Mesenchymal stem cell (in vitro differentiated cells and primary cell): ENCODE results near the gene RBM15. TPM values are rescaled to one million over a fixed set of nuclear protein-coding genes. Genes with fewer than 3 reads are reported as not detected.
A peak's percentile ranks its signal among the peaks of the same experiment; 100 is the strongest.

Experiments used
- DNase-seq: peaks from one replicate; pipeline ENCODE4 v3.0.0-alpha.2; 2013
- H2AFZ ChIP-seq: one replicate; pipeline ENCODE4 v1.6.1; 2013; ENCODE audit warnings: low read depth, mild to moderate bottlenecking, control low read depth, inconsistent platforms, low read length, moderate library complexity
- H2AK5ac ChIP-seq: 2 replicates; pipeline ENCODE4 v1.6.1; 2013; ENCODE audit warnings: low read length, moderate library complexity, mild to moderate bottlenecking, inconsistent platforms; ENCODE audit not compliant: severe bottlenecking
- H2BK120ac ChIP-seq: one replicate; pipeline ENCODE4 v1.6.1; 2013; ENCODE audit warnings: low read depth, mild to moderate bottlenecking, inconsistent platforms, low read length, moderate library complexity
- H2BK12ac ChIP-seq, 2 experiments: one replicate each; pipeline ENCODE4 v1.6.1; 2013; ENCODE audit warnings: inconsistent platforms in 2 of 2, low read length in 2 of 2, mild to moderate bottlenecking in 2 of 2, moderate library complexity in 2 of 2, control low read depth in 1 of 2
- H2BK15ac ChIP-seq: one replicate; pipeline ENCODE4 v1.6.1; 2013; ENCODE audit warnings: mild to moderate bottlenecking, low read depth, inconsistent platforms; ENCODE audit not compliant: poor library complexity, severe bottlenecking
- H2BK5ac ChIP-seq: 2 replicates; pipeline ENCODE4 v1.6.1; 2013; ENCODE audit warnings: low read depth, mild to moderate bottlenecking, low read length, control low read depth, inconsistent platforms; ENCODE audit not compliant: poor library complexity, severe bottlenecking
- H3K14ac ChIP-seq, 2 experiments: one replicate each; pipeline ENCODE4 v1.6.1; 2013; ENCODE audit warnings: inconsistent platforms in 2 of 2, low read length in 2 of 2, control low read depth in 1 of 2, mild to moderate bottlenecking in 1 of 2, moderate library complexity in 1 of 2
- H3K18ac ChIP-seq, 2 experiments: one replicate each; pipeline ENCODE4 v1.6.1; 2013; ENCODE audit warnings: inconsistent platforms in 2 of 2, low read length in 2 of 2, control low read depth in 1 of 2, low read depth in 1 of 2, mild to moderate bottlenecking in 1 of 2
- H3K23ac ChIP-seq, 2 experiments: one replicate each; pipeline ENCODE4 v1.6.1; 2013; ENCODE audit warnings: inconsistent platforms in 2 of 2, low read length in 2 of 2, mild to moderate bottlenecking in 2 of 2, moderate library complexity in 2 of 2, control low read depth in 1 of 2
- H3K27ac ChIP-seq: 2 replicates; pipeline ENCODE4 v1.5.1; 2013; ENCODE audit warnings: mild to moderate bottlenecking, moderate library complexity, low read length, control low read depth, inconsistent platforms; ENCODE audit not compliant: poor library complexity, severe bottlenecking
- H3K27me3 ChIP-seq, 2 experiments: 2 replicates each; pipeline versions ENCODE4 v1.6.1 to v1.7.0; 2013; ENCODE audit warnings: low read length in 2 of 2, mild to moderate bottlenecking in 2 of 2, moderate library complexity in 2 of 2, control low read depth in 1 of 2, inconsistent platforms in 1 of 2; ENCODE audit not compliant: control insufficient read depth in 1 of 2, insufficient read depth in 1 of 2
- H3K36me3 ChIP-seq, 2 experiments: 2 replicates each; pipeline versions ENCODE4 v1.6.1 to v1.7.0; 2013; ENCODE audit warnings: low read length in 2 of 2, control low read depth in 1 of 2, inconsistent platforms in 1 of 2, low read depth in 1 of 2, mild to moderate bottlenecking in 1 of 2; ENCODE audit not compliant: insufficient read depth in 2 of 2, control insufficient read depth in 1 of 2
- H3K4ac ChIP-seq, 2 experiments: one replicate each; pipeline ENCODE4 v1.6.1; 2013; ENCODE audit warnings: inconsistent platforms in 2 of 2, low read length in 2 of 2, mild to moderate bottlenecking in 2 of 2, moderate library complexity in 2 of 2, control low read depth in 1 of 2, low read depth in 1 of 2
- H3K4me1 ChIP-seq: 2 replicates; pipeline ENCODE4 v1.6.1; 2013; ENCODE audit warnings: low read depth, low read length, control low read depth; ENCODE audit not compliant: control insufficient read depth, insufficient read depth
- H3K4me2 ChIP-seq: 2 replicates; pipeline ENCODE4 v1.6.1; 2013; ENCODE audit warnings: low read length, mild to moderate bottlenecking, inconsistent platforms; ENCODE audit not compliant: poor library complexity, severe bottlenecking
- H3K4me3 ChIP-seq, 2 experiments: 2 replicates each; pipeline versions ENCODE4 v1.5.1 to v1.7.0; 2013; ENCODE audit warnings: low read length in 2 of 2, mild to moderate bottlenecking in 2 of 2, control low read depth in 1 of 2, low read depth in 1 of 2; ENCODE audit not compliant: insufficient read depth in 1 of 2
- H3K79me1 ChIP-seq: replicated peaks from 2 replicates; pipeline ENCODE4 v1.6.1; 2013; ENCODE audit warnings: mild to moderate bottlenecking, control low read depth, low read length, inconsistent platforms; ENCODE audit not compliant: poor library complexity, severe bottlenecking
- H3K9ac ChIP-seq: 2 replicates; pipeline ENCODE4 v1.7.0; 2013; ENCODE audit warnings: mild to moderate bottlenecking, low read length, moderate library complexity
- H3K9me3 ChIP-seq: 2 replicates; pipeline ENCODE4 v1.7.0; 2013; ENCODE audit warnings: mild to moderate bottlenecking, low read length; ENCODE audit not compliant: control insufficient read depth
- H4K8ac ChIP-seq: one replicate; pipeline ENCODE4 v1.6.1; 2013; ENCODE audit warnings: inconsistent platforms, mild to moderate bottlenecking, low read length, moderate library complexity
- H4K91ac ChIP-seq: one replicate; pipeline ENCODE4 v1.6.1; 2013; ENCODE audit warnings: mild to moderate bottlenecking, low read length, inconsistent platforms
- WGBS: methylation state at CpG from one replicate; pipeline ENCODE4 v1.1.7; 2013; ENCODE audit warnings: mixed read lengths; 5-methylcytosine and 5-hydroxymethylcytosine counted together
- polyA plus RNA-seq, 2 experiments: library from polyadenylated mRNA; stranded (reverse); fragments of 200-250 nt; gene quantifications; one replicate each; pipeline ENCODE4 v1.2.3, GENCODE V29; 2013

RBM15 gene, protein sequence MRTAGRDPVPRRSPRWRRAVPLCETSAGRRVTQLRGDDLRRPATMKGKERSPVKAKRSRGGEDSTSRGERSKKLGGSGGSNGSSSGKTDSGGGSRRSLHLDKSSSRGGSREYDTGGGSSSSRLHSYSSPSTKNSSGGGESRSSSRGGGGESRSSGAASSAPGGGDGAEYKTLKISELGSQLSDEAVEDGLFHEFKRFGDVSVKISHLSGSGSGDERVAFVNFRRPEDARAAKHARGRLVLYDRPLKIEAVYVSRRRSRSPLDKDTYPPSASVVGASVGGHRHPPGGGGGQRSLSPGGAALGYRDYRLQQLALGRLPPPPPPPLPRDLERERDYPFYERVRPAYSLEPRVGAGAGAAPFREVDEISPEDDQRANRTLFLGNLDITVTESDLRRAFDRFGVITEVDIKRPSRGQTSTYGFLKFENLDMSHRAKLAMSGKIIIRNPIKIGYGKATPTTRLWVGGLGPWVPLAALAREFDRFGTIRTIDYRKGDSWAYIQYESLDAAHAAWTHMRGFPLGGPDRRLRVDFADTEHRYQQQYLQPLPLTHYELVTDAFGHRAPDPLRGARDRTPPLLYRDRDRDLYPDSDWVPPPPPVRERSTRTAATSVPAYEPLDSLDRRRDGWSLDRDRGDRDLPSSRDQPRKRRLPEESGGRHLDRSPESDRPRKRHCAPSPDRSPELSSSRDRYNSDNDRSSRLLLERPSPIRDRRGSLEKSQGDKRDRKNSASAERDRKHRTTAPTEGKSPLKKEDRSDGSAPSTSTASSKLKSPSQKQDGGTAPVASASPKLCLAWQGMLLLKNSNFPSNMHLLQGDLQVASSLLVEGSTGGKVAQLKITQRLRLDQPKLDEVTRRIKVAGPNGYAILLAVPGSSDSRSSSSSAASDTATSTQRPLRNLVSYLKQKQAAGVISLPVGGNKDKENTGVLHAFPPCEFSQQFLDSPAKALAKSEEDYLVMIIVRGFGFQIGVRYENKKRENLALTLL
- 5.2 TPM for polyA plus RNA-seq (2013, experiment 1 of 2)
- 4.8 TPM for polyA plus RNA-seq (2013, experiment 2 of 2)

DNA sequence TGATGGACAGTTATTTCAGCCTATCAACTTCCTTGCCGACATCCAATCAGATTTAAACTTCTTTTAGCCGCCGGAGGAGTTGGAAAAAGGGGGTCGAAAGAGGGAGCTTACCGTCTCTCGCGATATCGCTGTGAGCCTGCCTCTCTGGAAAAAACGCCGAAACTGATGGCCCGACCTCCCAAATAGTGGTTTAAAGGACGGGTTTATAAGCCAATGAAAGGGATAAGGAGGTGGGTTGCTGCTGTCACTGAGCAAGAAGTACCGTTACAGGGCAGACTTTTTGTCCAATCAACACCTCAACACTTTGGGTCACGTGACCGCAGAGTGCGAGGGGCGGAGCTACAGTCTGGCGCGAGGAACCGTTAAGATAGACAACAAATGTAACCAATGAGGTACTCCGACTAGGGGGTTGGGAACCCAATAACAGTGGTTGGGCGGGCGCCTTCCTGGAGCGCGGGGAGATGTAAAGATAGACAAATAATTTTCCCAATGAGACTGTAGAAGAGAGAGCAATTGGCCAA is at the start of gene RBM15:
TSS of gene RBM15 (plus strand) at position 492 of the 521 bp plus-strand sequence. CDS start at position 521, 29 bp downstream.
- H3K23ac ChIP-seq, result peak within 1 kb of the TSS in 1 of 2 experiments; percentile 46
- peak within 1 kb of the TSS; percentile 96 for H2BK15ac ChIP-seq
- H3K4me3 ChIP-seq, result peak within 1 kb of the TSS; percentile 82 to 93
- H2BK120ac ChIP-seq, result no peak within 1 kb of the TSS
- no peak within 1 kb of the TSS for H2AK5ac ChIP-seq
- under 1% methylated on average over 24 of the region's 25 CpGs for WGBS
- H3K14ac ChIP-seq, result peak within 1 kb of the TSS in 1 of 2 experiments; percentile 44
- peak within 1 kb of the TSS; percentile 100 for H4K8ac ChIP-seq
- H3K27me3 ChIP-seq, result no peaks in the 10 kb centered on the region
- H3K18ac ChIP-seq, result peak within 1 kb of the TSS; percentile 92 to 97
- no peaks in the 10 kb centered on the region for H3K9me3 ChIP-seq
- peak within 1 kb of the TSS in 1 of 2 experiments; percentile 17 for H2BK12ac ChIP-seq
- peak; percentile 100 for DNase-seq
- H3K79me1 ChIP-seq, result peaks cover 8% of the 10 kb centered on the region
- H4K91ac ChIP-seq, result peak within 1 kb of the TSS; percentile 91
- H3K36me3 ChIP-seq, result peaks cover 19 to 35% of the 10 kb centered on the region in 2 experiments
- H3K9ac ChIP-seq, result peak within 1 kb of the TSS; percentile 98
- peak within 1 kb of the TSS; percentile 94 to 97 for H3K4ac ChIP-seq
- H3K27ac ChIP-seq, result peak within 1 kb of the TSS; percentile 99
- peaks cover 21% of the 10 kb centered on the region for H3K4me1 ChIP-seq
- H2BK5ac ChIP-seq, result peak within 1 kb of the TSS; percentile 92
- H2AFZ ChIP-seq, result peak within 1 kb of the TSS; percentile 90
- peak within 1 kb of the TSS; percentile 99 for H3K4me2 ChIP-seq

DNA sequence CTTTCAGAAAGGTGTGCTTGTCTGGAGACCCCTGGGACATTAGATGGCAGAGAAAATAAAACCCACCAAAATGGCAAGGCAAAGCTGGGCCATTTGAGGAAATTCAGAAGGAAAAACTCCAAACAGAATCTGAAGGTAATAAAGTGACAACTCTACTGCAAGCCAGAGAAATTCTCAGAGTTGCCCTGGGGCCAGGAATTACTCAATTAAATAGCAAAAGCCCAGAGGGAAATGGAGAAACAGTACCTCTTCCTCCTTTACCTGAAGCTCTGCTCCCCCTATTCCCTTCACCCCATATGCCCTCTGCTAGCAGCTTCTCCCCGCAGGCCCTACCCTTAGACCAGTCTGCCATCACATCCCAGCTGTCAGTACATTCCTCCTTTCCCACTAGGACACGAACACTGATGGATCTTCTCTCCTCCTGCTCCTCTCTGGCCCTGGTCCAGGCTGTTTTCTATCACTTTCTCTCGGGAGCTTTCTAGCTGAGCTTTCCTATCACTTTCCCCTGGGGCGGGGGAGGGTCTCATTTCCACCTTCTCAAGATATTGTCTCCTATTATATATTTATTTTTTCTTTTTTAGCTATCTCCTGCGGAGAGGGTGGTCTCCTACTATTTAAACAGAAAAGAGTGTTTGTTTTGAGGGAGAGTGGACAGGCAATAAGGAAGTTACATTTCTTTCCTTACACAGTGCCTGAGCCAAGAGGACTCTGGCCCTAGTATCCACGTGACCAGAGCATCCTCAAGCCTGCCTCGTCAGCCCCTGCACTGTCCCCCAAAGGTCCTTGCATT is 47.7 kb upstream of the RBM15 start:
- H3K27me3 ChIP-seq, result peaks cover 0 to 15% of the 10 kb centered on the region in 2 experiments
- H3K18ac ChIP-seq, result no peak overlapping the region
- H3K14ac ChIP-seq, result no peak overlapping the region
- H3K4me2 ChIP-seq, result no peak overlapping the region
- H3K36me3 ChIP-seq, result no peaks in the 10 kb centered on the region
- DNase-seq, result no peak
- no peaks in the 10 kb centered on the region for H3K79me1 ChIP-seq
- no peak overlapping the region for H2BK12ac ChIP-seq
- WGBS, result 50% methylated on average over 5 of the region's 7 CpGs
- H3K4me3 ChIP-seq, result no peak overlapping the region
- H3K23ac ChIP-seq, result no peak overlapping the region
- no peak overlapping the region for H4K91ac ChIP-seq
- H2BK120ac ChIP-seq, result no peak overlapping the region
- H3K4me1 ChIP-seq, result no peaks in the 10 kb centered on the region
- no peak overlapping the region for H2BK5ac ChIP-seq
- H3K27ac ChIP-seq, result no peak overlapping the region
- no peak overlapping the region for H2BK15ac ChIP-seq
- H3K9ac ChIP-seq, result no peak overlapping the region
- no peak overlapping the region for H2AK5ac ChIP-seq
- H3K9me3 ChIP-seq, result no peaks in the 10 kb centered on the region
- H4K8ac ChIP-seq, result no peak overlapping the region
- H3K4ac ChIP-seq, result no peak overlapping the region
- no peak overlapping the region for H2AFZ ChIP-seq

DNA sequence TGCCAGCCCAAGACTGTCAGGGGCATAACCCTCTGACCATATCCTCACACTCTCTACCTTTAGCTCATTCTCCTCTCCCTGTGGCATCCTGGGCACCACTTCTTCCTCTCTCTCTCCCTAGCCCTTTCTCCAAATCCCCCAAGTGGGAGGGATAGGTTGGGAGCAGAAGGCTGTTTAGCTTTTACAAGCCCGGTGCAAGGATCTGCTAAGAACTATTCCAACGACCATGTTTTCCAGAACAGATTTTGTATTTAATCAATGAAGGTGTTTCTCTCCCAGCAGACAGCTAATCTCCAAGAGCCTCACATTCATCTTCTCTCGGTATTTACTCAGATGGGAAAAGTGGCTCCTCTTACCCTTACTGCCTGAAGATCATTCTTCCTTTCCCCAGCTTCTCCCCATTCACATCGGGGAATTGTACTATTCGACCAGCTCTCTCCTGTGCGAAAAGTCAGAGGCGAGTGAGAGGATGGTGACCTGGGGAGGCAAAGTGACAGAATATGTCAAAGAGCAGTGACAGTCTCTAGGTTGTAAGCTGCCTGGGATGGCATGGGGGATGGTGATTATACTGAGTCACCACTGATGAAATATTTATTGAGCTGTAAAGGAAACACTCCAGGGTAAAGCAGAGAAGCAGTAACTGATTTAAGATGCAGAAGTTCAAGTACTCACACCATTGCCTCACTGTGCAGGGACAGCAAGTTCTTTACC is 47.0 kb upstream of the RBM15 start:
- Histone ChIP-seq H3K36me3 (no peaks in the 10 kb centered on the region), H3K9ac (peak overlapping the region; percentile 20), H3K4me3 (no peak overlapping the region), H3K14ac (no peak overlapping the region), H3K23ac (peak overlapping the region in 1 of 2 experiments; percentile 52), H2BK5ac (no peak overlapping the region), H3K9me3 (no peaks in the 10 kb centered on the region), H3K18ac (no peak overlapping the region), H3K27ac (no peak overlapping the region), H3K79me1 (no peaks in the 10 kb centered on the region), H4K91ac (no peak overlapping the region), H2BK120ac (no peak overlapping the region), H3K4me2 (no peak overlapping the region), H2AK5ac (no peak overlapping the region), H2BK15ac (no peak overlapping the region), H4K8ac (no peak overlapping the region), H2BK12ac (no peak overlapping the region), H3K4ac (no peak overlapping the region), H3K27me3 (peaks cover 0 to 17% of the 10 kb centered on the region in 2 experiments), H3K4me1 (no peaks in the 10 kb centered on the region), H2AFZ (no peak overlapping the region)
- peak; percentile 18 for DNase-seq
- WGBS, result 85% methylated on average over 7 of the region's 7 CpGs
